HCT116 (cell line): ENCODE data around the gene PDGFD. TPM values are rescaled to one million over a fixed set of nuclear protein-coding genes. Genes with fewer than 3 reads are reported as not detected.

Source experiments
- ATAC-seq: fragments of 200-7000 bp; cut with Tn5 transposase; 2 replicates; pipeline ENCODE4 v1.9.1; 2020; ENCODE audit warnings: mild to moderate bottlenecking, moderate library complexity
- BruUV-seq: library from RNA; stranded (reverse); fragments of 400-500 nt; replicated peaks from 2 replicates; lab custom pipeline; 2021; lab: Mats Ljungman, UMichigan
- CTCF ChIA-PET: fragments of 300-600 bp; sonication (Branson Sonifier 250); formaldehyde crosslinking; loops from one replicate; lab custom pipeline; 2021; ENCODE audit warnings: antibody characterized with exemption; lab: Charles Lee
- POLR2A ChIA-PET: fragments of 300-600, 350-600 bp; sonication (Branson Sonifier 250); formaldehyde crosslinking; loops from one replicate; lab custom pipeline; 2021; ENCODE audit warnings: antibody characterized with exemption; lab: Charles Lee
- RAD21 ChIA-PET, 2 experiments: fragments of 300-600 bp; sonication (Branson Sonifier 250); formaldehyde crosslinking; loops; one replicate each; lab custom pipeline; 2023; ENCODE audit warnings: low total read pairs in 2 of 2; ENCODE audit not compliant: uncharacterized antibody in 2 of 2, unreplicated experiment in 2 of 2, low non-redundant PET in 1 of 2; lab: Charles Lee
- DNase-seq: peaks from one replicate; pipeline ENCODE4 v3.0.0-alpha.2; 2010; ENCODE audit warnings: low read depth, low spot score
- H2AFZ ChIP-seq: fragments of 200-600 bp; shearing (Covaris generic), sonication (generic); 2 replicates; pipeline ENCODE4 v1.6.1; 2017; ENCODE audit warnings: low read depth, mixed run types, mixed read lengths, antibody characterized with exemption, low read length; ENCODE audit not compliant: poor library complexity, severe bottlenecking
- H3K27ac ChIP-seq: 2 replicates; pipeline ENCODE4 v1.5.1; 2012; ENCODE audit warnings: low read depth, low read length
- H3K27me3 ChIP-seq: fragments of 200-600 bp; sonication (generic); 2 replicates; pipeline ENCODE4 v1.6.1; 2016; ENCODE audit warnings: mixed run types, low read length, mixed read lengths; ENCODE audit not compliant: insufficient read depth
- H3K36me3 ChIP-seq, 2 experiments: fragments of 200-500 bp in 1 of 2; fragments of 200-600 bp in 1 of 2; sonication (Bioruptor generic) in 1 of 2; sonication (generic) in 1 of 2; 2 replicates each; pipeline versions ENCODE4 v1.5.1 to v1.6.1; 2014 to 2016; ENCODE audit warnings: low read length in 2 of 2, inconsistent platforms in 1 of 2, mixed read lengths in 1 of 2, mixed run types in 1 of 2; ENCODE audit not compliant: insufficient read depth in 2 of 2, control insufficient read depth in 1 of 2
- H3K4me1 ChIP-seq, 2 experiments: fragments of 200-600 bp in 1 of 2; sonication (generic) in 1 of 2; 2 replicates each; pipeline versions ENCODE4 v1.5.1 to v1.6.1; 2012 to 2017; ENCODE audit warnings: low read length in 2 of 2, inconsistent platforms in 1 of 2, mild to moderate bottlenecking in 1 of 2, mixed read lengths in 1 of 2, mixed run types in 1 of 2, moderate library complexity in 1 of 2; ENCODE audit not compliant: insufficient read depth in 2 of 2, control insufficient read depth in 1 of 2
- H3K4me2 ChIP-seq: fragments of 200-600 bp; sonication (generic); 2 replicates; pipeline ENCODE4 v1.6.1; 2017; ENCODE audit warnings: mixed run types, low read length, mixed read lengths
- H3K4me3 ChIP-seq, 2 experiments: fragments of 200-600 bp in 1 of 2; sonication (generic) in 1 of 2; replicated peaks in 1 of 2; 2 replicates each; pipeline ENCODE4 v1.5.1; 2011 to 2016; ENCODE audit warnings: low read length in 2 of 2, control low read depth in 1 of 2, low read depth in 1 of 2, mild to moderate bottlenecking in 1 of 2, mixed read lengths in 1 of 2, mixed run types in 1 of 2
- H3K79me2 ChIP-seq: fragments of 200-600 bp; sonication (generic); 2 replicates; pipeline ENCODE4 v1.6.1; 2017; ENCODE audit warnings: mild to moderate bottlenecking, mixed run types, low read length, moderate library complexity, mixed read lengths; ENCODE audit not compliant: insufficient read depth
- H3K9ac ChIP-seq: fragments of 200-600 bp; sonication (generic); 2 replicates; pipeline ENCODE4 v1.6.1; 2016; ENCODE audit warnings: low read length, mixed read lengths
- H3K9me2 ChIP-seq: fragments of 200-600 bp; sonication (generic), shearing (Covaris generic); 2 replicates; pipeline ENCODE4 v1.6.1; 2017; ENCODE audit warnings: mixed run types, mild to moderate bottlenecking, moderate library complexity; ENCODE audit not compliant: insufficient read depth
- H3K9me3 ChIP-seq, 2 experiments: fragments of 200-500 bp in 1 of 2; fragments of 200-600 bp in 1 of 2; sonication (Bioruptor generic) in 1 of 2; sonication (generic) in 1 of 2; 2 replicates each; pipeline ENCODE4 v1.6.1; 2014 to 2017; ENCODE audit warnings: low read length in 2 of 2, mixed read lengths in 2 of 2, inconsistent platforms in 1 of 2, low read depth in 1 of 2, mild to moderate bottlenecking in 1 of 2, mixed run types in 1 of 2, moderate library complexity in 1 of 2; ENCODE audit not compliant: control insufficient read depth in 1 of 2, insufficient read depth in 1 of 2
- H4K20me1 ChIP-seq: fragments of 200-600 bp; sonication (generic), shearing (Covaris generic); 2 replicates; pipeline ENCODE4 v1.6.1; 2017; ENCODE audit warnings: mixed run types, mild to moderate bottlenecking, moderate library complexity; ENCODE audit not compliant: insufficient read depth
- ATF3 ChIP-seq: IDR thresholded peaks from 2 replicates; pipeline ENCODE4 v1.6.1; 2012
- CBX3 ChIP-seq: IDR thresholded peaks from 2 replicates; pipeline ENCODE4 v1.6.1; 2012; ENCODE audit warnings: low read depth
- CTCF ChIP-seq, 3 experiments: fragments of 200-600 bp in 1 of 3; sonication (generic) in 1 of 3; IDR thresholded peaks in 2 of 3; conservative IDR thresholded peaks in 1 of 3; 2 replicates each; pipeline ENCODE4 v1.5.1; 2012 to 2017; ENCODE audit warnings: low read depth in 2 of 3, low read length in 2 of 3, antibody characterized with exemption in 1 of 3, borderline replicate concordance in 1 of 3, control low read depth in 1 of 3, mild to moderate bottlenecking in 1 of 3, mixed read lengths in 1 of 3, mixed run types in 1 of 3, moderate library complexity in 1 of 3; ENCODE audit not compliant: insufficient read depth in 1 of 3
- EGR1 ChIP-seq: IDR thresholded peaks from 2 replicates; pipeline ENCODE4 v1.6.1; 2012; ENCODE audit warnings: low read depth
- ELF1 ChIP-seq: IDR thresholded peaks from 2 replicates; pipeline ENCODE4 v1.6.1; 2012; ENCODE audit warnings: low read depth, borderline replicate concordance
- EZH2 ChIP-seq: fragments of 200-600 bp; sonication (generic); IDR thresholded peaks from 2 replicates; pipeline ENCODE4 v1.6.1; 2017; ENCODE audit warnings: antibody characterized with exemption, mixed run types
- EZH2phosphoT487 ChIP-seq: fragments of 200-600 bp; IDR thresholded peaks from 2 replicates; pipeline ENCODE4 v1.6.1; 2018; ENCODE audit warnings: antibody characterized with exemption, borderline replicate concordance
- JUND ChIP-seq: IDR thresholded peaks from 2 replicates; pipeline ENCODE4 v1.6.1; 2012
- MAX ChIP-seq: IDR thresholded peaks from 2 replicates; pipeline ENCODE4 v1.6.1; 2012
- POLR2A ChIP-seq: IDR thresholded peaks from 2 replicates; pipeline ENCODE4 v1.7.0; 2011; ENCODE audit warnings: borderline replicate concordance; ENCODE audit not compliant: insufficient read depth, insufficient read length; ENCODE audit errors: extremely low read depth
- POLR2AphosphoS5 ChIP-seq: IDR thresholded peaks from 2 replicates; pipeline ENCODE4 v1.6.1; 2011; ENCODE audit warnings: mild to moderate bottlenecking, low read depth, low read length, moderate library complexity
- RAD21 ChIP-seq: IDR thresholded peaks from 2 replicates; pipeline ENCODE4 v1.6.1; 2012; ENCODE audit warnings: low read depth, mild to moderate bottlenecking
- REST ChIP-seq: IDR thresholded peaks from 2 replicates; pipeline ENCODE4 v1.6.1; 2012; ENCODE audit warnings: low read depth
- SRF ChIP-seq: IDR thresholded peaks from 2 replicates; pipeline ENCODE4 v1.6.1; 2012; ENCODE audit warnings: low read depth
- YY1 ChIP-seq: IDR thresholded peaks from 2 replicates; pipeline ENCODE4 v1.6.1; 2011; ENCODE audit warnings: low read length, low read depth, moderate library complexity, mild to moderate bottlenecking; ENCODE audit not compliant: insufficient replicate concordance; ENCODE audit errors: extremely low read depth
- ZBTB33 ChIP-seq: IDR thresholded peaks from 2 replicates; pipeline ENCODE4 v1.6.1; 2011; ENCODE audit warnings: mild to moderate bottlenecking, low read length, moderate library complexity; ENCODE audit not compliant: insufficient replicate concordance; ENCODE audit errors: extremely low read depth
- ZFX ChIP-seq: fragments of 450-650 bp; IDR thresholded peaks from 2 replicates; pipeline ENCODE4 v1.6.1; 2017
- ZNF274 ChIP-seq: fragments of 200-500 bp; sonication (Bioruptor generic); IDR thresholded peaks from 2 replicates; pipeline ENCODE4 v1.6.1; 2014; ENCODE audit warnings: mild to moderate bottlenecking, low read depth, low read length, inconsistent platforms
- intact Hi-C: fragments of 100-400 bp; cut with micrococcal nuclease; formaldehyde crosslinking; loops from 2 replicates; pipeline ENCODE4 v1.10.0; 2022
- total RNA-seq: library from RNA; stranded (reverse); gene quantifications from one replicate; pipeline ENCODE4 v1.2.1, GENCODE V29; 2021; ENCODE audit not compliant: unreplicated experiment

The PDGFD gene
- total RNA-seq, 1 experiment from 2014 or later, result 0.34 TPM

GRCh38 chr11:103997082-103997481 lies 166.9 kb downstream of the PDGFD start:
- Histone ChIP-seq H4K20me1 (no peaks in the 10 kb centered on the region), H3K79me2 (no peaks in the 10 kb centered on the region), H3K9ac (no peak overlapping the region), H2AFZ (no peak overlapping the region), H3K27me3 (no peaks in the 10 kb centered on the region), H3K36me3 (no peaks in the 10 kb centered on the region), H3K9me2 (no peaks in the 10 kb centered on the region; the same call in 1 of the 2 replicates), H3K9me3 (no peaks in the 10 kb centered on the region), H3K4me2 (no peak overlapping the region), H3K4me1 (no peaks in the 10 kb centered on the region), H3K4me3 (no peak overlapping the region), H3K27ac (no peak overlapping the region)
- ChIA-PET RAD21 (no interaction called here), CTCF (no interaction called here), POLR2A (no interaction called here)
- intact Hi-C loops, result no loop called here
- TF ChIP-seq POLR2AphosphoS5 (no peak), ZNF274 (no peak), POLR2A (no peak), ATF3 (no peak), CBX3 (no peak), ELF1 (no peak), RAD21 (no peak), EZH2 (no peak), YY1 (no peak), REST (no peak), MAX (no peak), EGR1 (no peak), ZFX (no peak), JUND (no peak), EZH2phosphoT487 (no peak), SRF (no peak), ZBTB33 (no peak), CTCF (IDR thresholded peaks at IDR 0.05 in 2 of 3, conservative IDR thresholded peaks at IDR 0.05 in 1 of 3; ENCODE audit: borderline replicate concordance in 1 of 3, insufficient read depth in 1 of 3, low read depth in 2 of 3, low read length in 2 of 3) (no peak)
- ATAC-seq, result no peak
- BruUV-seq, result no TSS peak
- DNase-seq, result no peak
